Prostate gland (tissue), 2 donors: ENCODE measurements around the gene XAGE3. TPM values are rescaled to one million over a fixed set of nuclear protein-coding genes. Genes with fewer than 3 reads are reported as not detected.
"Not testable (repeated sequence)": the region's sequence is repeated elsewhere in the genome, so short reads cannot be mapped to it uniquely, and the experiment has no call there.

ENCODE experiments used
- DNase-seq: peaks from one replicate; pipeline ENCODE4 v3.0.0-alpha.2; 2019; ENCODE audit warnings: low spot score
- H3K27ac ChIP-seq, 2 donors: fragments of 200-600 bp; sonication (generic); 2 replicates each; pipeline ENCODE4 v1.5.1; 2017 to 2019
- H3K27me3 ChIP-seq: fragments of 200-600 bp; sonication (generic); replicated peaks from 2 replicates; pipeline ENCODE4 v1.5.1; 2019; ENCODE audit not compliant: insufficient read depth
- H3K36me3 ChIP-seq, 2 donors: fragments of 200-600 bp; sonication (generic); 1 replicate in 1 of 2; 2 replicates in 1 of 2; pipeline versions ENCODE4 v1.5.1 to v1.8.1; 2017 to 2019
- H3K4me1 ChIP-seq: fragments of 200-600 bp; sonication (generic); replicated peaks from 2 replicates; pipeline ENCODE4 v1.5.1; 2019
- H3K4me3 ChIP-seq, 2 donors: fragments of 200-600 bp; sonication (generic); 2 replicates each; pipeline ENCODE4 v1.5.1; 2017 to 2019
- H3K9me3 ChIP-seq: fragments of 200-600 bp; sonication (generic); 2 replicates; pipeline ENCODE4 v1.5.1; 2017
- POLR2A ChIP-seq: fragments of 450-650 bp; IDR thresholded peaks from one replicate; pipeline ENCODE4 v1.6.1; 2016; ENCODE audit warnings: antibody characterized with exemption, mild to moderate bottlenecking
- POLR2AphosphoS5 ChIP-seq: sonication (generic); formaldehyde crosslinking; IDR thresholded peaks from one replicate; pipeline ENCODE4 v1.6.1; 2017; ENCODE audit warnings: antibody characterized with exemption
- WGBS: methylation state at CpG from one replicate; pipeline ENCODE4 v1.1.5; 2018; 5-methylcytosine and 5-hydroxymethylcytosine counted together
- intact Hi-C: fragments of 100-400 bp; cut with DNase I; formaldehyde crosslinking; loops from one replicate; pipeline ENCODE4 v1.14.2; 2022
- total RNA-seq, 2 donors: library from RNA; depleted of rRNA; stranded (reverse); fragments of >200 nt; gene quantifications; one replicate each; pipeline ENCODE4 v1.1.0, GENCODE V29; 2016
- TF ChIP-seq, protein P1 (sequence below), 4 experiments: fragments of 200-600 bp in 2 of 4; fragments of 450-650 bp in 2 of 4; sonication (generic) in 2 of 4; IDR thresholded peaks; 1 replicate in 3 of 4; 2 replicates in 1 of 4; pipeline ENCODE4 v1.5.1; 2016 to 2019; ENCODE audit warnings: antibody characterized with exemption in 4 of 4, mild to moderate bottlenecking in 2 of 4, moderate library complexity in 2 of 4

Gene XAGE3
- total RNA-seq, 2 donors from 2014 or later: not detected

GRCh38 chrX:52852110-52852860 is 15.6 kb downstream of the XAGE3 start:
- H3K4me3 ChIP-seq: no peak overlapping the region
- intact Hi-C loops: no loop called here
- H3K4me1 ChIP-seq: no peaks in the 10 kb centered on the region
- DNase-seq: no peak
- TF ChIP-seq POLR2AphosphoS5 (no peak), POLR2A (no peak)
- TF ChIP-seq, protein P1, sequence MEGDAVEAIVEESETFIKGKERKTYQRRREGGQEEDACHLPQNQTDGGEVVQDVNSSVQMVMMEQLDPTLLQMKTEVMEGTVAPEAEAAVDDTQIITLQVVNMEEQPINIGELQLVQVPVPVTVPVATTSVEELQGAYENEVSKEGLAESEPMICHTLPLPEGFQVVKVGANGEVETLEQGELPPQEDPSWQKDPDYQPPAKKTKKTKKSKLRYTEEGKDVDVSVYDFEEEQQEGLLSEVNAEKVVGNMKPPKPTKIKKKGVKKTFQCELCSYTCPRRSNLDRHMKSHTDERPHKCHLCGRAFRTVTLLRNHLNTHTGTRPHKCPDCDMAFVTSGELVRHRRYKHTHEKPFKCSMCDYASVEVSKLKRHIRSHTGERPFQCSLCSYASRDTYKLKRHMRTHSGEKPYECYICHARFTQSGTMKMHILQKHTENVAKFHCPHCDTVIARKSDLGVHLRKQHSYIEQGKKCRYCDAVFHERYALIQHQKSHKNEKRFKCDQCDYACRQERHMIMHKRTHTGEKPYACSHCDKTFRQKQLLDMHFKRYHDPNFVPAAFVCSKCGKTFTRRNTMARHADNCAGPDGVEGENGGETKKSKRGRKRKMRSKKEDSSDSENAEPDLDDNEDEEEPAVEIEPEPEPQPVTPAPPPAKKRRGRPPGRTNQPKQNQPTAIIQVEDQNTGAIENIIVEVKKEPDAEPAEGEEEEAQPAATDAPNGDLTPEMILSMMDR (IDR thresholded peaks at IDR 0.05): no peak
- no peaks in the 10 kb centered on the region for H3K9me3 ChIP-seq
- no peaks in the 10 kb centered on the region for H3K36me3 ChIP-seq
- H3K27ac ChIP-seq: no peak overlapping the region
- WGBS: 83% methylated on average over 9 of the region's 9 CpGs
- H3K27me3 ChIP-seq: no peaks in the 10 kb centered on the region

GRCh38 chrX:52843619-52844018 is 24.3 kb downstream of the XAGE3 start:
- H3K4me3 ChIP-seq, intact Hi-C loops, H3K27me3 ChIP-seq, H3K4me1 ChIP-seq, H3K27ac ChIP-seq, DNase-seq, H3K36me3 ChIP-seq, H3K9me3 ChIP-seq: not testable (repeated sequence)
- WGBS: 89% methylated on average over 3 of the region's 3 CpGs

- TF ChIP-seq POLR2AphosphoS5 (no peak), POLR2A (no peak)
- TF ChIP-seq, protein P1 (IDR thresholded peaks at IDR 0.05): no peak
- H3K27ac ChIP-seq: no peak overlapping the region
- WGBS: 40% methylated on average over 2 of the region's 2 CpGs
- no peaks in the 10 kb centered on the region for H3K27me3 ChIP-seq
- no peaks in the 10 kb centered on the region for H3K9me3 ChIP-seq
- H3K4me3 ChIP-seq: no peak overlapping the region
- no peaks in the 10 kb centered on the region for H3K4me1 ChIP-seq
- H3K36me3 ChIP-seq: no peaks in the 10 kb centered on the region
- no peak for DNase-seq
- intact Hi-C loops: no loop called here
Observed at GRCh38 chrX:52839137-52839536, 28.7 kb downstream of the XAGE3 start.

GRCh38 chrX:52830551-52830950 is 37.3 kb downstream of the XAGE3 start:
- TF ChIP-seq POLR2AphosphoS5 (no peak), POLR2A (no peak)
- TF ChIP-seq, protein P1 (IDR thresholded peaks at IDR 0.05): no peak
- DNase-seq: no peak

DNA sequence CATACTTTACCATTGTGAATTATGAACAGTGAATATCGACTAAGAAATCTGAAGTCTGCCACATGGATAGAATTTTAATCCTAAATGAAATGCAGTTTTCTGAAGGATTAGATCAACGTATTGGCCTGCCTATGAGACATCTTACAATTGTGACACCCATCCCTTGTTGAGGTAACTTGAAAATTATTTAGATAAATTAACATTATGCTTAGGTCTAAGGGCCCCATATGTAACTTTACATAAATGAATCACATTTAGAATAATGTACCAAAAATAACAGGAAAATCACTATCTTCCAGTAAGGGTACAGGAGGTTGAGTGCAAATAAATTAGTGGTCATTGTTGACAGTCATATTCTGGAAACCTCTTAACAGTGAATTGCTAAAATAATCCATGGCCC is 43.3 kb downstream of the XAGE3 start:
- Histone ChIP-seq H3K9me3 (no peaks in the 10 kb centered on the region), H3K27me3 (no peaks in the 10 kb centered on the region), H3K4me1 (no peaks in the 10 kb centered on the region), H3K4me3 (no peak overlapping the region), H3K36me3 (no peaks in the 10 kb centered on the region), H3K27ac (no peak overlapping the region)
- 54% methylated on average over 2 of the region's 2 CpGs for WGBS
- no peak for TF ChIP-seq POLR2AphosphoS5
- TF ChIP-seq POLR2A: no peak
- TF ChIP-seq, protein P1 (IDR thresholded peaks at IDR 0.05): no peak
- DNase-seq: no peak
- intact Hi-C loops: no loop called here

More at GRCh38 chrX:52830551-52830950, 37.3 kb downstream of the XAGE3 start:
- H3K36me3 ChIP-seq: no peaks in the 10 kb centered on the region
- H3K4me3 ChIP-seq: no peak overlapping the region
- intact Hi-C loops: no loop called here
- H3K9me3 ChIP-seq: no peaks in the 10 kb centered on the region
- H3K27ac ChIP-seq: no peak overlapping the region
- no peaks in the 10 kb centered on the region for H3K27me3 ChIP-seq
- no peaks in the 10 kb centered on the region for H3K4me1 ChIP-seq
- 48% methylated on average over 2 of the region's 3 CpGs for WGBS
